H1 (cell line): Measurements from ENCODE around the gene GPS1.

Source experiments
- ATF3 ChIP-seq: IDR thresholded peaks from 2 replicates; pipeline ENCODE4 v1.6.1; 2011; ENCODE audit warnings: low read depth, mild to moderate bottlenecking, low read length; ENCODE audit not compliant: insufficient read depth
- BRCA1 ChIP-seq: IDR thresholded peaks from 2 replicates; pipeline ENCODE4 v1.6.1; 2012; ENCODE audit warnings: low read depth, low read length, improper control_type of control experiment
- CTCF ChIP-seq, 3 experiments: IDR thresholded peaks; 1 replicate in 2 of 3; 2 replicates in 1 of 3; pipeline versions ENCODE4 v1.5.1 to v1.6.1; 2011; ENCODE audit warnings: low read length in 3 of 3, mild to moderate bottlenecking in 3 of 3, inconsistent platforms in 2 of 3, low read depth in 1 of 3, moderate library complexity in 1 of 3; ENCODE audit not compliant: insufficient read depth in 1 of 3; ENCODE audit errors: control extremely low read depth in 1 of 3
- EP300 ChIP-seq, 2 experiments: IDR thresholded peaks; 1 replicate in 1 of 2; 2 replicates in 1 of 2; pipeline ENCODE4 v1.6.1; 2011 to 2012; ENCODE audit warnings: low read depth in 2 of 2, low read length in 2 of 2, mild to moderate bottlenecking in 2 of 2, borderline replicate concordance in 1 of 2, inconsistent platforms in 1 of 2, moderate library complexity in 1 of 2
- HDAC6 ChIP-seq: IDR thresholded peaks from one replicate; pipeline ENCODE4 v1.7.1; 2012; ENCODE audit warnings: low read depth, mild to moderate bottlenecking, inconsistent platforms, low read length, moderate library complexity
- PHF8 ChIP-seq: fragments of 200-600 bp; sonication (generic); conservative IDR thresholded peaks from 2 replicates; pipeline ENCODE4 v1.7.1; 2012; ENCODE audit warnings: low read depth, mild to moderate bottlenecking, inconsistent platforms, low read length, moderate library complexity
- POLR2A ChIP-seq, 2 experiments: IDR thresholded peaks; 1 replicate in 1 of 2; 2 replicates in 1 of 2; pipeline ENCODE4 v1.6.1; 2011; ENCODE audit warnings: low read depth in 2 of 2, low read length in 2 of 2, mild to moderate bottlenecking in 2 of 2; ENCODE audit errors: control extremely low read depth in 1 of 2
- POLR2AphosphoS5 ChIP-seq: IDR thresholded peaks from 2 replicates; pipeline ENCODE4 v1.6.1; 2011; ENCODE audit warnings: low read depth, low read length
- POU5F1 ChIP-seq: IDR thresholded peaks from 2 replicates; pipeline ENCODE4 v1.6.1; 2011; ENCODE audit warnings: low read depth, mild to moderate bottlenecking, low read length, moderate library complexity
- RNF2 ChIP-seq: fragments of 200-900, 300-1000 bp; sonication (generic); IDR thresholded peaks from 2 replicates; pipeline ENCODE4 v1.7.1; 2016; ENCODE audit warnings: borderline replicate concordance, low read depth, mild to moderate bottlenecking, antibody characterized with exemption, low read length; ENCODE audit not compliant: poor library complexity, severe bottlenecking; ENCODE audit errors: missing control alignments
- SAP30 ChIP-seq: fragments of 300-600 bp; sonication (generic); IDR thresholded peaks from 2 replicates; pipeline ENCODE4 v1.7.1; 2012; ENCODE audit warnings: low read length, moderate library complexity, mild to moderate bottlenecking, inconsistent platforms; ENCODE audit not compliant: insufficient read depth, insufficient replicate concordance
- SP1 ChIP-seq: IDR thresholded peaks from 2 replicates; pipeline ENCODE4 v1.6.1; 2011; ENCODE audit warnings: low read depth, low read length
- TAF1 ChIP-seq: IDR thresholded peaks from 2 replicates; pipeline ENCODE4 v1.6.1; 2011; ENCODE audit warnings: mild to moderate bottlenecking, low read depth, low read length
- USF2 ChIP-seq: IDR thresholded peaks from 2 replicates; pipeline ENCODE4 v1.6.1; 2011; ENCODE audit warnings: low read length, improper control_type of control experiment

- TF ChIP-seq CTCF (IDR thresholded peaks at IDR 0.05; ENCODE audit: control extremely low read depth in 1 of 3, insufficient read depth in 1 of 3, low read depth in 1 of 3, low read length in 3 of 3) (no peak), POLR2A (IDR thresholded peaks at IDR 0.05; ENCODE audit: control extremely low read depth in 1 of 2, low read depth in 2 of 2, low read length in 2 of 2) (no peak; a peak in 1 of 3 replicates), PHF8 (no peak), BRCA1 (no peak), USF2 (no peak), ATF3 (no peak), POU5F1 (no peak), TAF1 (no peak), RNF2 (no peak), SP1 (no peak), POLR2AphosphoS5 (no peak), HDAC6 (no peak), SAP30 (no peak), EP300 (IDR thresholded peaks at IDR 0.05; ENCODE audit: borderline replicate concordance in 1 of 2, low read depth in 2 of 2, low read length in 2 of 2) (no peak)
Observed at GRCh38 chr17:82060614-82061013, 8.9 kb downstream of the GPS1 start.
